ENCODE results near the gene ZNF492. TPM values are rescaled to one million over a fixed set of nuclear protein-coding genes. Genes with fewer than 3 reads are reported as not detected.

ZNF492 gene
- total RNA-seq, 1 experiment from 2014 or later = not detected

DNA sequence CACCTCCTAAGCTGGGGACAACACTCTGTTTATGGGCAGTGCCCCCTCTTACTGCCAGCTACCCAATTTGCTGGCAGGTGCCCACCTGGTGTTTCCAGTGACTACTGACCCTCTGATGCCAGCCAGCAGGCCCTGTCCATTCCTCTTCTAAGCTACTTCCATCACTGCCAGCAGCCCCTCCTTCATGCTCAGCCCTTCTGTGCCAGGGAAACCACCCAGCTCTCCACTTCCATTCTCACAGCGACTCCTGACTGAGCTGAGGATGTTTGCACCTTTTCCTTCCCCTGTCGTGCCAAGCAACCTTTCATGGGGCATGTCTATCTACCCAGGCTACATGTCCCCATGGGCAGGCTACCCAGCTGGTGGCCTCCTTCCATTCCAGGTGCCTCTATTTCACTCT is 24.0 kb upstream of the ZNF492 start:
- no peak overlapping the region for H3K4me3 Mint-ChIP-seq
- no peaks in the 10 kb centered on the region for H3K4me1 ChIP-seq (ENCODE audit: insufficient read depth, low read length)
- H2BK15ac ChIP-seq (ENCODE audit: low read depth, low read length) = no peak overlapping the region
- H2BK120ac ChIP-seq (ENCODE audit: low read depth, low read length, poor library complexity, severe bottlenecking) = no peak overlapping the region
- H2AFZ ChIP-seq (ENCODE audit: low read length) = no peak overlapping the region
- no peak overlapping the region for H3K56ac ChIP-seq (ENCODE audit: insufficient read length, low read depth, low read length)
- H3K23ac ChIP-seq (ENCODE audit: insufficient read length, low read depth, low read length) = no peak overlapping the region
- peaks cover 98% of the 10 kb centered on the region in 2 experiments for H3K9me3 Mint-ChIP-seq
- H4K5ac ChIP-seq (ENCODE audit: insufficient read length, low read depth, low read length) = no peak overlapping the region
- H3K36me3 Mint-ChIP-seq (ENCODE audit: insufficient read depth in 1 of 3, low read depth in 3 of 3) = peaks cover 28 to 48% (median 35%) of the 10 kb centered on the region in 3 experiments
- H2AK5ac ChIP-seq (ENCODE audit: insufficient read length, low read length) = no peak overlapping the region
- H3K4me2 ChIP-seq (ENCODE audit: insufficient read depth, insufficient read length, low read length) = no peak overlapping the region
- no peak overlapping the region for H4K8ac ChIP-seq (replicated peaks; ENCODE audit: insufficient read length, low read depth, low read length)
- DNase-seq = no peak
- H2BK20ac ChIP-seq (ENCODE audit: low read depth, low read length, poor library complexity, severe bottlenecking) = no peak overlapping the region
- H4K91ac ChIP-seq (ENCODE audit: insufficient read length, low read depth, low read length) = no peak overlapping the region
- no peaks in the 10 kb centered on the region for H3K79me1 ChIP-seq (ENCODE audit: insufficient read depth, low read depth, low read length, poor library complexity, severe bottlenecking)
- no peak overlapping the region for H3K27ac Mint-ChIP-seq
- H3K27me3 Mint-ChIP-seq (ENCODE audit: low read depth) = no peaks in the 10 kb centered on the region; the same call in 1 of the 2 replicates
- TF ChIP-seq, protein P1, sequence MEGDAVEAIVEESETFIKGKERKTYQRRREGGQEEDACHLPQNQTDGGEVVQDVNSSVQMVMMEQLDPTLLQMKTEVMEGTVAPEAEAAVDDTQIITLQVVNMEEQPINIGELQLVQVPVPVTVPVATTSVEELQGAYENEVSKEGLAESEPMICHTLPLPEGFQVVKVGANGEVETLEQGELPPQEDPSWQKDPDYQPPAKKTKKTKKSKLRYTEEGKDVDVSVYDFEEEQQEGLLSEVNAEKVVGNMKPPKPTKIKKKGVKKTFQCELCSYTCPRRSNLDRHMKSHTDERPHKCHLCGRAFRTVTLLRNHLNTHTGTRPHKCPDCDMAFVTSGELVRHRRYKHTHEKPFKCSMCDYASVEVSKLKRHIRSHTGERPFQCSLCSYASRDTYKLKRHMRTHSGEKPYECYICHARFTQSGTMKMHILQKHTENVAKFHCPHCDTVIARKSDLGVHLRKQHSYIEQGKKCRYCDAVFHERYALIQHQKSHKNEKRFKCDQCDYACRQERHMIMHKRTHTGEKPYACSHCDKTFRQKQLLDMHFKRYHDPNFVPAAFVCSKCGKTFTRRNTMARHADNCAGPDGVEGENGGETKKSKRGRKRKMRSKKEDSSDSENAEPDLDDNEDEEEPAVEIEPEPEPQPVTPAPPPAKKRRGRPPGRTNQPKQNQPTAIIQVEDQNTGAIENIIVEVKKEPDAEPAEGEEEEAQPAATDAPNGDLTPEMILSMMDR (conservative IDR thresholded peaks at IDR 0.05) = no peak
- H2BK5ac ChIP-seq (ENCODE audit: insufficient read length, low read length) = no peak overlapping the region
- no CpG with 5 or more reads among the region's 2 CpGs for WGBS (ENCODE audit: extremely low coverage, insufficient read length, low lambda C conversion rate)
- H3K14ac ChIP-seq (ENCODE audit: insufficient read depth, low read length) = no peak overlapping the region
- no peaks in the 10 kb centered on the region for H3K79me2 ChIP-seq (ENCODE audit: insufficient read depth, low read length)
- no peak overlapping the region for H3K18ac ChIP-seq (ENCODE audit: insufficient read length, low read depth, low read length)
- no peaks in the 10 kb centered on the region for H3K23me2 ChIP-seq (ENCODE audit: insufficient read length, low read depth, low read length, poor library complexity, severe bottlenecking)
- H3K9me3 ChIP-seq (ENCODE audit: control insufficient read depth, low read depth, low read length) = peaks cover 91% of the 10 kb centered on the region
- no peak overlapping the region for H3K4ac ChIP-seq (ENCODE audit: low read depth, low read length)
- H3K9ac ChIP-seq (ENCODE audit: extremely low read depth, insufficient read length, low read length) = no peak overlapping the region
- H4K20me1 ChIP-seq (ENCODE audit: control insufficient read depth, insufficient read depth, insufficient read length) = no peaks in the 10 kb centered on the region
- no peak overlapping the region for H2BK12ac ChIP-seq (ENCODE audit: insufficient read length, low read depth, low read length)
- H3T11ph ChIP-seq (ENCODE audit: low read length) = no peak overlapping the region
- no peaks in the 10 kb centered on the region for H3K27me3 ChIP-seq (ENCODE audit: insufficient read depth, low read length)
- no peak overlapping the region for H3K27ac ChIP-seq (ENCODE audit: insufficient read length, low read depth, low read length)
- H3K4me1 Mint-ChIP-seq = no peaks in the 10 kb centered on the region
